ENCODE data around the gene HVCN1. TPM values are rescaled to one million over a fixed set of nuclear protein-coding genes. Genes with fewer than 3 reads are reported as not detected.
"Not testable (repeated sequence)": the region's sequence is repeated elsewhere in the genome, so short reads cannot be mapped to it uniquely, and the experiment has no call there.

HVCN1 gene
- 13.8 and 16.7 TPM in 2 replicates for total RNA-seq

- H3K4me1 Mint-ChIP-seq (ENCODE audit: low read depth): peaks cover 53% of the 10 kb centered on the region
- H3K4me3 Mint-ChIP-seq: peak within 1 kb of the TSS; percentile 89
- H3K27ac Mint-ChIP-seq: peak within 1 kb of the TSS; percentile 89
- H3K27me3 Mint-ChIP-seq (ENCODE audit: insufficient read depth): peaks cover 7% of the 10 kb centered on the region
- intact Hi-C loops (cut with micrococcal nuclease): loop anchor here (1.0 to 5.0 kb wide), 5 partner anchors 10 to 186 kb away; partner anchors contain the start of genes RAD9B and VPS29
- H3K36me3 Mint-ChIP-seq (ENCODE audit: low read depth): peaks cover 14% of the 10 kb centered on the region
- H3K9me3 Mint-ChIP-seq: no peaks in the 10 kb centered on the region
- DNase-seq (ENCODE audit: low spot score): peak; percentile 37
Observed at GRCh38 chr12:110688446-110689280, at the start of gene HVCN1. HVCN1 (minus strand) TSS chr12:110689115; CDS start chr12:110683245, 5,870 bp downstream.

DNA sequence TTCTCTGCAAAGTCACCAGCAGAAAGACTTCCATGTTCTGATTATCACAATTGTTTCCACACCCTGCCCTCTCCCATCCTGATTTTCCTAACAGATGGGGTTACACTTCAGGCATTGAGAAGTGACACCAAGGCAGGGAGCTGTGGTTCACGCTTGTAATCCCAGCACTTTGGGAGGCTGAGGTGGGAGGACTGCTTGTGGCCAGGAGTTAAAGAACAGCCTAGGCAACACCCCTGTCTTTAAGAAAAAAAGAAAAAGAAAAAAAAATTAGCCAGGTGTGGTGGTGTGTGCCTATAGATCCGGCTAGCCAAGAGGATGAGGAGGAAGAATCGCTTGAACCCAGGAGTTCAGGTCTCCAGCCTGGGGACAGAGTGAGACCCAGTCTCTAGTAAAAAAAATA is 48.6 kb upstream of the HVCN1 start:
- no peaks in the 10 kb centered on the region for H3K27me3 Mint-ChIP-seq (ENCODE audit: insufficient read depth)
- intact Hi-C loops (cut with micrococcal nuclease): no loop called here
- peaks cover 64% of the 10 kb centered on the region for H3K4me1 Mint-ChIP-seq (ENCODE audit: low read depth)
- H3K4me3 Mint-ChIP-seq: peak overlapping the region; percentile 89
- H3K9me3 Mint-ChIP-seq: no peaks in the 10 kb centered on the region
- peaks cover 47% of the 10 kb centered on the region for H3K36me3 Mint-ChIP-seq (ENCODE audit: low read depth)
- DNase-seq (ENCODE audit: low spot score): no peak
- peak overlapping the region; percentile 79 for H3K27ac Mint-ChIP-seq

DNA sequence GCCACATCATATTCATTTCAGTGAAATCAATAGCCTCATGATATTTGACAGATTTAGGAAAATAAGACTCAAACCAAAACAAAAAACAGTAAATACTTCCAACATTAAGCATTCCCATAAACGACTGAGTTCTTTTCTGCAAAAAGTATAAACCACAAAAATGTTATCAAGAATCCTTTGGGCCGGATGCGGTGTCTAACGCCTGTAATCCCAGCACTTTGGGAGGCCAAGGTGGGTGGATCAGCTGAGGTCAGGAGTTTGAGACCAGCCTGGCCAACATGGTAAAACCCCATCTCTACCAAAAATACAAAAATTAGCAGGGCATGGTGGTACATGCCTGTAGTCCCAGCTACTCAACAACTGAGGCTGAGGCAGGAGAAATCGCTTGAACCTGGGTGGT is 48.1 kb upstream of the HVCN1 start:
- H3K27me3 Mint-ChIP-seq (ENCODE audit: insufficient read depth); H3K9me3 Mint-ChIP-seq; intact Hi-C loops (cut with micrococcal nuclease); DNase-seq (ENCODE audit: low spot score): not testable (repeated sequence)
- Mint-ChIP-seq H3K36me3 (ENCODE audit: low read depth) (peaks cover 52% of the 10 kb centered on the region), H3K27ac (peak overlapping the region; percentile 52), H3K4me3 (peak overlapping the region; percentile 89), H3K4me1 (ENCODE audit: low read depth) (peaks cover 69% of the 10 kb centered on the region)

GRCh38 chr12:110733900-110734299 is 45.0 kb upstream of the HVCN1 start:
- no peaks in the 10 kb centered on the region for H3K27me3 Mint-ChIP-seq (ENCODE audit: insufficient read depth)
- DNase-seq (ENCODE audit: low spot score): no peak
- H3K4me1 Mint-ChIP-seq (ENCODE audit: low read depth): peaks cover 76% of the 10 kb centered on the region
- intact Hi-C loops (cut with micrococcal nuclease): no loop called here
- H3K36me3 Mint-ChIP-seq (ENCODE audit: low read depth): peaks cover 55% of the 10 kb centered on the region
- H3K27ac Mint-ChIP-seq: no peak overlapping the region
- H3K4me3 Mint-ChIP-seq: no peak overlapping the region
- H3K9me3 Mint-ChIP-seq: no peaks in the 10 kb centered on the region

- H3K27me3 Mint-ChIP-seq (ENCODE audit: insufficient read depth): no peaks in the 10 kb centered on the region
- peaks cover 74% of the 10 kb centered on the region for H3K4me1 Mint-ChIP-seq (ENCODE audit: low read depth)
- H3K9me3 Mint-ChIP-seq: no peaks in the 10 kb centered on the region
- H3K36me3 Mint-ChIP-seq (ENCODE audit: low read depth): peaks cover 54% of the 10 kb centered on the region
- DNase-seq (ENCODE audit: low spot score): no peak
- H3K27ac Mint-ChIP-seq: no peak overlapping the region
- H3K4me3 Mint-ChIP-seq: peak overlapping the region; percentile 15
- intact Hi-C loops (cut with micrococcal nuclease): no loop called here
Observed at GRCh38 chr12:110733089-110733715, 44.3 kb upstream of the HVCN1 start.

- Mint-ChIP-seq H3K9me3 (no peaks in the 10 kb centered on the region), H3K4me3 (no peak overlapping the region), H3K4me1 (ENCODE audit: low read depth) (peaks cover 72% of the 10 kb centered on the region), H3K27me3 (ENCODE audit: insufficient read depth) (no peaks in the 10 kb centered on the region), H3K27ac (no peak overlapping the region), H3K36me3 (ENCODE audit: low read depth) (peaks cover 57% of the 10 kb centered on the region)
- intact Hi-C loops (cut with micrococcal nuclease): no loop called here
- DNase-seq (ENCODE audit: low spot score): no peak
Observed at GRCh38 chr12:110732572-110732971, 43.7 kb upstream of the HVCN1 start.

DNA sequence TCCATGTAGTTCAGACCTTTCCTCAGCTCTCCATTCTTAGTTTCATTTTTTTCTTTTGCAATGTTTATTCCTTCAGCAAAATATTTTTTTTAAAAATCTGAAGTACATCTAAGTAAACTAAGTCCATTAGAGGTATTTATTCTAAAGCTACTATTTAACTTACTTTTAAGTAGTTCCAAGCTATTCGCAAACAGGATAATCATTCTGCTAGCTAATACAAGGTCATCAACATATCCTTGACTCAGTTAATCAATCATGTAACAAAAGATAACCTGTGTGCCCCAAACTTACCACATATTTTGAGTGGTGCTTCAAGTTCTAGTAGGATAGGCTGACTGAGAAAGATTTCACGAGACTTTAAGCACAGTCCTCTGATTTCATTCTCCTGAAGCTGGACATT is 42.6 kb upstream of the HVCN1 start:
- Mint-ChIP-seq H3K27me3 (ENCODE audit: insufficient read depth) (no peaks in the 10 kb centered on the region), H3K4me1 (ENCODE audit: low read depth) (peaks cover 76% of the 10 kb centered on the region), H3K9me3 (no peaks in the 10 kb centered on the region), H3K36me3 (ENCODE audit: low read depth) (peaks cover 62% of the 10 kb centered on the region), H3K4me3 (no peak overlapping the region), H3K27ac (peak overlapping the region; percentile 3)
- no peak for DNase-seq (ENCODE audit: low spot score)
- intact Hi-C loops (cut with micrococcal nuclease): loop anchor here (1.0 kb wide), 1 partner anchor 9 kb away; no protein-coding TSS in a partner anchor

DNA sequence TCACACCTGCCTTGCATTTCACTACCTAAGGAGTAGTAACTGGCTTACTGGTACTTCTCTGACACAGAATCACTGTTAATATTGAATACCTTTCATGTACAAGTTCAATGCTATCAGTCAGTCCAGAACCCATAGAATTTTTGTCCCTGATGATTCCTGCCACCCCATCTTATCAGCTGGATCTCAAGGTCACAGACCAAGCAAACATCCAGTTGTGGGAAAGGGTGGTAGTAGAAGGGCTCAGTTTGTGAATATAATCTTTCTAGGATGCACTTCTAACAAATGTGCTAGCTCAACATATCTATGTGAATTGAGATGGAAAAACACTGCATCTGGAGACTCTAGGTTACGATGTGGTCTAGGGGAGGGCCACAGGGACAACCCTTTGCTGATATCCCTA is 39.7 kb upstream of the HVCN1 start:
- no peak overlapping the region for H3K27ac Mint-ChIP-seq
- no peak for DNase-seq (ENCODE audit: low spot score)
- peaks cover 66% of the 10 kb centered on the region for H3K36me3 Mint-ChIP-seq (ENCODE audit: low read depth)
- H3K4me1 Mint-ChIP-seq (ENCODE audit: low read depth): peaks cover 68% of the 10 kb centered on the region
- intact Hi-C loops (cut with micrococcal nuclease): loop anchor here (1.0 to 5.0 kb wide), 2 partner anchors 98 to 159 kb away; no protein-coding TSS in a partner anchor
- no peak overlapping the region for H3K4me3 Mint-ChIP-seq
- H3K9me3 Mint-ChIP-seq: no peaks in the 10 kb centered on the region
- no peaks in the 10 kb centered on the region for H3K27me3 Mint-ChIP-seq (ENCODE audit: insufficient read depth)

DNA sequence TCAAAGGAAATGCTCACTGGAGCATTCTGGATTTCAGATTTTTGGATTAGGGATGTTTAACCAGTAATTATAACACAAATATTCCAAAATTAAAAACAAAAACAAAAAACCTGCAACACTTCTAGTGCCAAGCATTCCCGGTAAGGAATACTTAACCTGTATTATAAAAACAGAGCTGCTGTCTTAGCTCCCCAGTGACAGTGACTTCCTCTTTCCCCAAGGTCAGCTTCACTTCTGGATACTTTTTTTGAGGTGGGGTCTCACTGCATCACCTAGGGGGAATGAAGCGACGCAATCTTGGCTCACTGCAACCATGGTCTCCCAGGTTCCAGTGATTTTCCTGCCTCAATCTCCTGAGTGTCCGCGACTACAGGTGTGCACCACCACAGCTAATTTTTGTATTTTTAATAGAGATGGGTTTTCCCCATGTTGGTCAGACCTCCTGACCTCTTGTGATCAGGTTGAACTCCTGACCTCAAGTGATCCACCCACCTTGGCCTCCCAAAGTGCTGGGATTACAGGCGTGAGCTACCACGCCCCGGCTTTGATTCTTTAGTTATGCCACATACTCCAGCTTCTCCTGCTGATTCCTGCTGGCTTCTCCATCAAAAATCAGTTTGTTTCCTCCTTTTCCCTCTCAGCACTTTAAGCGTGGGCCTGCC is 37.9 kb upstream of the HVCN1 start:
- intact Hi-C loops (cut with micrococcal nuclease): loop anchor here (1.0 to 5.0 kb wide), 2 partner anchors 13 to 160 kb away; no protein-coding TSS in a partner anchor
- Mint-ChIP-seq H3K36me3 (ENCODE audit: low read depth) (peaks cover 70% of the 10 kb centered on the region), H3K27me3 (ENCODE audit: insufficient read depth) (no peaks in the 10 kb centered on the region), H3K27ac (peak overlapping the region; percentile 25), H3K4me1 (ENCODE audit: low read depth) (peaks cover 62% of the 10 kb centered on the region), H3K4me3 (no peak overlapping the region), H3K9me3 (no peaks in the 10 kb centered on the region)
- DNase-seq (ENCODE audit: low spot score): no peak

DNA sequence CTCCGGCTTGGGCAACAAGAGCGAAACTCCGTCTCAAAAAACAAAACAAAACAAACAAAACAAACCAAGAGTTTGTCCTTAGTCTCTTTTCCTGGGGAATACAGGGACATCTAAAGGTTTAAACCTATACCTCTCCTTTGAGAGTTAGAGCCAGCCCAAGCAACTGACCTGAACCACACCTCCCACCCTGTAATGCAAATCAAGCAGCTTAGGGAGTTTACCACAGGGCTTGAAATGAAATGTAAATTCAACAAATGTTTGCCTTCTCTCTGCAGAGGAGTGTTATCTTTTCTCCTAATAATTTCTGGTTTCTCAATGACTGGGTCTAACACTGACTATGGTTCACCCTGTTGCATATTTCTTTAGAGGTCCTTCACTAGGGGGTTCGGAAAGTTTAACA is 37.1 kb upstream of the HVCN1 start:
- no peaks in the 10 kb centered on the region for H3K27me3 Mint-ChIP-seq (ENCODE audit: insufficient read depth)
- no peak overlapping the region for H3K4me3 Mint-ChIP-seq
- peaks cover 54% of the 10 kb centered on the region for H3K4me1 Mint-ChIP-seq (ENCODE audit: low read depth)
- peak overlapping the region; percentile 38 for H3K27ac Mint-ChIP-seq
- intact Hi-C loops (cut with micrococcal nuclease): loop anchor here (5.0 kb wide), 1 partner anchor 161 kb away; no protein-coding TSS in a partner anchor
- DNase-seq (ENCODE audit: low spot score): no peak
- peaks cover 69% of the 10 kb centered on the region for H3K36me3 Mint-ChIP-seq (ENCODE audit: low read depth)
- H3K9me3 Mint-ChIP-seq: no peaks in the 10 kb centered on the region

- peaks cover 72% of the 10 kb centered on the region for H3K36me3 Mint-ChIP-seq (ENCODE audit: low read depth)
- no peaks in the 10 kb centered on the region for H3K27me3 Mint-ChIP-seq (ENCODE audit: insufficient read depth)
- no peak for DNase-seq (ENCODE audit: low spot score)
- no peak overlapping the region for H3K4me3 Mint-ChIP-seq
- H3K9me3 Mint-ChIP-seq: no peaks in the 10 kb centered on the region
- H3K4me1 Mint-ChIP-seq (ENCODE audit: low read depth): peaks cover 46% of the 10 kb centered on the region
- intact Hi-C loops (cut with micrococcal nuclease): loop anchor here (5.0 kb wide), 1 partner anchor 162 kb away; no protein-coding TSS in a partner anchor
- no peak overlapping the region for H3K27ac Mint-ChIP-seq
Observed at GRCh38 chr12:110725267-110725666, 36.4 kb upstream of the HVCN1 start.

GRCh38 chr12:110722892-110723291 is 34.0 kb upstream of the HVCN1 start:
- Mint-ChIP-seq H3K36me3 (ENCODE audit: low read depth) (peaks cover 81% of the 10 kb centered on the region), H3K4me1 (ENCODE audit: low read depth) (peaks cover 43% of the 10 kb centered on the region)
- H3K4me3 Mint-ChIP-seq; H3K9me3 Mint-ChIP-seq; DNase-seq (ENCODE audit: low spot score); H3K27me3 Mint-ChIP-seq (ENCODE audit: insufficient read depth); intact Hi-C loops (cut with micrococcal nuclease); H3K27ac Mint-ChIP-seq: not testable (repeated sequence)
